ENCODE results near the gene CD72. TPM values are rescaled to one million over a fixed set of nuclear protein-coding genes. Genes with fewer than 3 reads are reported as not detected.
"Not testable (repeated sequence)": the region's sequence is repeated elsewhere in the genome, so short reads cannot be mapped to it uniquely, and the experiment has no call there.

Gene CD72
- polyA plus RNA-seq, 3 donors, result 1.6 to 6.8 (median 1.8) TPM

GRCh38 chr9:35584681-35585080 lies 33.5 kb downstream of the CD72 start:
- H3K36me3 ChIP-seq (replicated peaks in 1 of 2; ENCODE audit: control insufficient read depth in 1 of 2, insufficient read depth in 2 of 2, low read length in 2 of 2); H3K27ac ChIP-seq (ENCODE audit: low read depth in 1 of 2, low read length in 2 of 2); H3K27me3 ChIP-seq (ENCODE audit: control insufficient read depth in 2 of 2, insufficient read depth in 2 of 2, low read length in 2 of 2); H3K27ac Mint-ChIP-seq; intact Hi-C loops (cut with micrococcal nuclease); H3K4me3 Mint-ChIP-seq; H3K27me3 Mint-ChIP-seq (ENCODE audit: low read depth in 3 of 3); H3K4me1 ChIP-seq (ENCODE audit: control insufficient read depth in 1 of 2, insufficient read depth in 2 of 2, low read length in 2 of 2); H3K4me1 Mint-ChIP-seq; H3K4me3 ChIP-seq (replicated peaks in 1 of 3; ENCODE audit: low read depth in 2 of 3, low read length in 3 of 3); H3K79me2 ChIP-seq (ENCODE audit: insufficient read depth, low read length); H3K9ac ChIP-seq (ENCODE audit: insufficient read depth, low read length, poor library complexity, severe bottlenecking); H3K36me3 Mint-ChIP-seq; DNase-seq; H4K20me1 ChIP-seq (ENCODE audit: insufficient read depth, low read length); H2AFZ ChIP-seq (ENCODE audit: insufficient read depth, low read depth, low read length, poor library complexity, severe bottlenecking); H3K4me2 ChIP-seq (replicated peaks; ENCODE audit: extremely low read depth, low read length, poor library complexity, severe bottlenecking): not testable (repeated sequence)
- H3K9me3 Mint-ChIP-seq, result peaks cover 33 to 64% (median 47%) of the 10 kb centered on the region in 7 donors
- no CpG with 5 or more reads among the region's 3 CpGs for WGBS (ENCODE audit: insufficient coverage)
- peaks cover 23 to 34% of the 10 kb centered on the region in 2 donors for H3K9me3 ChIP-seq (replicated peaks in 1 of 2; ENCODE audit: control insufficient read depth in 1 of 2, insufficient read depth in 1 of 2, low read length in 2 of 2)

- H3K79me2 ChIP-seq (ENCODE audit: insufficient read depth, low read length); H3K27me3 Mint-ChIP-seq (ENCODE audit: low read depth in 3 of 3); H2AFZ ChIP-seq (ENCODE audit: insufficient read depth, low read depth, low read length, poor library complexity, severe bottlenecking); H3K27ac Mint-ChIP-seq; H3K4me1 ChIP-seq (ENCODE audit: control insufficient read depth in 1 of 2, insufficient read depth in 2 of 2, low read length in 2 of 2); H3K4me1 Mint-ChIP-seq; intact Hi-C loops (cut with micrococcal nuclease); H3K9ac ChIP-seq (ENCODE audit: insufficient read depth, low read length, poor library complexity, severe bottlenecking); H3K4me3 ChIP-seq (replicated peaks in 1 of 3; ENCODE audit: low read depth in 2 of 3, low read length in 3 of 3); H3K27me3 ChIP-seq (ENCODE audit: control insufficient read depth in 2 of 2, insufficient read depth in 2 of 2, low read length in 2 of 2); H3K36me3 Mint-ChIP-seq; H3K36me3 ChIP-seq (replicated peaks in 1 of 2; ENCODE audit: control insufficient read depth in 1 of 2, insufficient read depth in 2 of 2, low read length in 2 of 2); H3K27ac ChIP-seq (ENCODE audit: low read depth in 1 of 2, low read length in 2 of 2); DNase-seq; H3K4me2 ChIP-seq (replicated peaks; ENCODE audit: extremely low read depth, low read length, poor library complexity, severe bottlenecking); H4K20me1 ChIP-seq (ENCODE audit: insufficient read depth, low read length); H3K4me3 Mint-ChIP-seq: not testable (repeated sequence)
- H3K9me3 ChIP-seq (replicated peaks in 1 of 2; ENCODE audit: control insufficient read depth in 1 of 2, insufficient read depth in 1 of 2, low read length in 2 of 2), result peaks cover 29 to 34% of the 10 kb centered on the region in 2 donors
- peaks cover 37 to 66% (median 53%) of the 10 kb centered on the region in 7 donors for H3K9me3 Mint-ChIP-seq
- WGBS (ENCODE audit: insufficient coverage), result 80% methylated on average over 5 of the region's 6 CpGs
These were observed 34.7 kb downstream of the CD72 start for GRCh38 chr9:35583521-35583920.

- WGBS (ENCODE audit: insufficient coverage), result 100% methylated on average over 1 of the region's 1 CpG
These were observed 38.5 kb downstream of the CD72 start for GRCh38 chr9:35579659-35580227.

More at GRCh38 chr9:35579659-35580227, 38.5 kb downstream of the CD72 start:
- intact Hi-C loops (cut with micrococcal nuclease); H2AFZ ChIP-seq (ENCODE audit: insufficient read depth, low read depth, low read length, poor library complexity, severe bottlenecking); DNase-seq; H3K4me1 Mint-ChIP-seq; H3K4me3 ChIP-seq (replicated peaks in 1 of 3; ENCODE audit: low read depth in 2 of 3, low read length in 3 of 3); H3K27me3 Mint-ChIP-seq (ENCODE audit: low read depth in 3 of 3); H3K36me3 ChIP-seq (replicated peaks in 1 of 2; ENCODE audit: control insufficient read depth in 1 of 2, insufficient read depth in 2 of 2, low read length in 2 of 2); H3K4me1 ChIP-seq (ENCODE audit: control insufficient read depth in 1 of 2, insufficient read depth in 2 of 2, low read length in 2 of 2); H3K36me3 Mint-ChIP-seq; H3K27me3 ChIP-seq (ENCODE audit: control insufficient read depth in 2 of 2, insufficient read depth in 2 of 2, low read length in 2 of 2); H4K20me1 ChIP-seq (ENCODE audit: insufficient read depth, low read length); H3K4me3 Mint-ChIP-seq; H3K27ac ChIP-seq (ENCODE audit: low read depth in 1 of 2, low read length in 2 of 2); H3K9ac ChIP-seq (ENCODE audit: insufficient read depth, low read length, poor library complexity, severe bottlenecking); H3K27ac Mint-ChIP-seq; H3K79me2 ChIP-seq (ENCODE audit: insufficient read depth, low read length); H3K4me2 ChIP-seq (replicated peaks; ENCODE audit: extremely low read depth, low read length, poor library complexity, severe bottlenecking): not testable (repeated sequence)
- H3K9me3 Mint-ChIP-seq, result peaks cover 28 to 49% (median 35%) of the 10 kb centered on the region in 7 donors
- peaks cover 27 to 29% of the 10 kb centered on the region in 2 donors for H3K9me3 ChIP-seq (replicated peaks in 1 of 2; ENCODE audit: control insufficient read depth in 1 of 2, insufficient read depth in 1 of 2, low read length in 2 of 2)
